ENCODE data around the gene SLC6A6.
A peak's percentile ranks its signal among the peaks of the same experiment; 100 is the strongest.

Gene SLC6A6

DNA sequence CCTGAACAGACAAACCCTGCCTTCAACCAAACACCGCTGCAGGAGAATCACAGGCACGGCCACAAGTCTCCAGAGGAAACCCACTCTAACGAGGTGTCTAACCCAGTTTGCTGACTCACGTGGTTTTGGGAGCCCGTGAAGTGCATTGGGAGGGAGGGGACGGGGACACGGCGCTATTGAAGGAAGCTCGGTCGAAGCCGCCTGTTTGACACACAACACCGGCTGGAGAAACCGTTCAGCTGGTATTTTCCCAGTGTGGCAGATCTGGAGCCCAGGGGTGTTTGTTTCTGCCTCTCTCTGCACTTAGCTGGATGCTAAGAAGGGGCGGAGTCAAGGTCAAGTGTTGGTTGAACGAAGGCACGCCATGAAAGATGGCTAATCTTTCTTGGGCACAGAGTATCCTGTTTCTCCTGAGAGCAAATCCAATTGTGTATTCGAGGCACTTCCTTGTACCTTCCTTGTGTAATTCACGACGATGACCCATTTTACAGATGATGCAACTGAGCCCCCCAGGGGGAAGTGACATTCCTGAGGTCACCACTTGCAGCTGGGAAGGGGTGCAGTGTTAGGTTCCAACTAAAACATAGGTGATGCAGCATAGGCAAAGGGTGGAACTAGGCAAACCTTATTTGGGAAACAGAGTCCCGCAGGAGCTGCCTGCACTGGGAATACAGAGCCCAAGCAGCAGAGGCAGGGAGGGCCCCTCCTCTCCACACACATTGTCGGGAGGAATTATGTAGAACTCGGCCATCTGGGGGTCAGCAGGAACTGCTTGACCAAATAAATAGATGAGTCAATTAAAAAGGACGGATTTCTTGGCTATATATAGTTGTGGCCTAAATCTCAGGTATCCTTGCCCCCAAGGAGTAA, 22.5 kb downstream of the SLC6A6 start:
- TF ChIP-seq, protein P1, sequence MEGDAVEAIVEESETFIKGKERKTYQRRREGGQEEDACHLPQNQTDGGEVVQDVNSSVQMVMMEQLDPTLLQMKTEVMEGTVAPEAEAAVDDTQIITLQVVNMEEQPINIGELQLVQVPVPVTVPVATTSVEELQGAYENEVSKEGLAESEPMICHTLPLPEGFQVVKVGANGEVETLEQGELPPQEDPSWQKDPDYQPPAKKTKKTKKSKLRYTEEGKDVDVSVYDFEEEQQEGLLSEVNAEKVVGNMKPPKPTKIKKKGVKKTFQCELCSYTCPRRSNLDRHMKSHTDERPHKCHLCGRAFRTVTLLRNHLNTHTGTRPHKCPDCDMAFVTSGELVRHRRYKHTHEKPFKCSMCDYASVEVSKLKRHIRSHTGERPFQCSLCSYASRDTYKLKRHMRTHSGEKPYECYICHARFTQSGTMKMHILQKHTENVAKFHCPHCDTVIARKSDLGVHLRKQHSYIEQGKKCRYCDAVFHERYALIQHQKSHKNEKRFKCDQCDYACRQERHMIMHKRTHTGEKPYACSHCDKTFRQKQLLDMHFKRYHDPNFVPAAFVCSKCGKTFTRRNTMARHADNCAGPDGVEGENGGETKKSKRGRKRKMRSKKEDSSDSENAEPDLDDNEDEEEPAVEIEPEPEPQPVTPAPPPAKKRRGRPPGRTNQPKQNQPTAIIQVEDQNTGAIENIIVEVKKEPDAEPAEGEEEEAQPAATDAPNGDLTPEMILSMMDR (conservative IDR thresholded peaks at IDR 0.05; ENCODE audit: low read depth, low read length) = no peak
- no peak overlapping the region for H3K4me3 ChIP-seq (ENCODE audit: low read length)
- DNase-seq (ENCODE audit: low read depth) = no peak

GRCh38 chr3:14425581-14426304, 23.3 kb downstream of the SLC6A6 start:
- no peak for DNase-seq (ENCODE audit: low read depth)
- TF ChIP-seq, protein P1 (conservative IDR thresholded peaks at IDR 0.05; ENCODE audit: low read depth, low read length) = peak; percentile 38
- no peak overlapping the region for H3K4me3 ChIP-seq (ENCODE audit: low read length)

GRCh38 chr3:14426305-14426620, 23.9 kb downstream of the SLC6A6 start:
- DNase-seq (ENCODE audit: low read depth) = no peak
- H3K4me3 ChIP-seq (ENCODE audit: low read length) = no peak overlapping the region
- TF ChIP-seq, protein P1 (conservative IDR thresholded peaks at IDR 0.05; ENCODE audit: low read depth, low read length) = no peak

GRCh38 chr3:14428087-14429033, 26.0 kb downstream of the SLC6A6 start:
- TF ChIP-seq, protein P1 (conservative IDR thresholded peaks at IDR 0.05; ENCODE audit: low read depth, low read length) = no peak
- H3K4me3 ChIP-seq (ENCODE audit: low read length) = no peak overlapping the region
- no peak for DNase-seq (ENCODE audit: low read depth)

- no peak for DNase-seq (ENCODE audit: low read depth)
- TF ChIP-seq, protein P1 (conservative IDR thresholded peaks at IDR 0.05; ENCODE audit: low read depth, low read length) = no peak
- H3K4me3 ChIP-seq (ENCODE audit: low read length) = no peak overlapping the region
These were observed 26.8 kb downstream of the SLC6A6 start for GRCh38 chr3:14429237-14429636.

DNA sequence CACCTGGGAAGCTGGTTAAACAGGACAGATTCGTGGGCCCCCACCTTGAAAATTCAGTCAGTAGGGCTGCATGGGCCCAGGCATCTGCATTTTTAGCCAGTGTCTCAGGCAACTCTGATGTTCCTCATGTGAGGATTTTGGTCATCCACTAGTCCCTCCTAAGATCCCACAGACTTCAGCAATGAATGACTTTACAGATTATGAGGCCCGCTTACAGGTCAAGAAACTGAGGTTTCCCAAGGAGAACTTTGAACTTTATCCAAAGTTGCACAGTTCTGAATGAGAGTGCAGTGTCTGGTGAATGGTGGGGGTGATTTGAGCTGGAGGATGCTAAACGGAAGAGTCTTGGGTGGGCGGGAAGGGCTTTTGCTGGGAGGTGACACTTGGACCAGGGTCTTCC, 27.2 kb downstream of the SLC6A6 start:
- TF ChIP-seq, protein P1 (conservative IDR thresholded peaks at IDR 0.05; ENCODE audit: low read depth, low read length) = no peak
- DNase-seq (ENCODE audit: low read depth) = no peak

More for the DNA sequence above, 27.2 kb downstream of the SLC6A6 start:
- no peak overlapping the region for H3K4me3 ChIP-seq (ENCODE audit: low read length)

Data from retinal pigment epithelial cell (primary cell).